ENCODE measurements around the gene CLEC5A. TPM values are rescaled to one million over a fixed set of nuclear protein-coding genes. Genes with fewer than 3 reads are reported as not detected.
"Not testable (repeated sequence)": the region's sequence is repeated elsewhere in the genome, so short reads cannot be mapped to it uniquely, and the experiment has no call there.

Gene CLEC5A
- total RNA-seq, 1 donor from 2014 or later, result 0.64 TPM

- Histone ChIP-seq H3K27me3 (no peaks in the 10 kb centered on the region), H3K4me3 (no peak overlapping the region), H3K4me1 (no peaks in the 10 kb centered on the region), H3K36me3 (no peaks in the 10 kb centered on the region), H3K9me3 (no peaks in the 10 kb centered on the region), H3K27ac (no peak overlapping the region)
- intact Hi-C loops (cut with DNase I), result no loop called here
- TF ChIP-seq, protein P1, sequence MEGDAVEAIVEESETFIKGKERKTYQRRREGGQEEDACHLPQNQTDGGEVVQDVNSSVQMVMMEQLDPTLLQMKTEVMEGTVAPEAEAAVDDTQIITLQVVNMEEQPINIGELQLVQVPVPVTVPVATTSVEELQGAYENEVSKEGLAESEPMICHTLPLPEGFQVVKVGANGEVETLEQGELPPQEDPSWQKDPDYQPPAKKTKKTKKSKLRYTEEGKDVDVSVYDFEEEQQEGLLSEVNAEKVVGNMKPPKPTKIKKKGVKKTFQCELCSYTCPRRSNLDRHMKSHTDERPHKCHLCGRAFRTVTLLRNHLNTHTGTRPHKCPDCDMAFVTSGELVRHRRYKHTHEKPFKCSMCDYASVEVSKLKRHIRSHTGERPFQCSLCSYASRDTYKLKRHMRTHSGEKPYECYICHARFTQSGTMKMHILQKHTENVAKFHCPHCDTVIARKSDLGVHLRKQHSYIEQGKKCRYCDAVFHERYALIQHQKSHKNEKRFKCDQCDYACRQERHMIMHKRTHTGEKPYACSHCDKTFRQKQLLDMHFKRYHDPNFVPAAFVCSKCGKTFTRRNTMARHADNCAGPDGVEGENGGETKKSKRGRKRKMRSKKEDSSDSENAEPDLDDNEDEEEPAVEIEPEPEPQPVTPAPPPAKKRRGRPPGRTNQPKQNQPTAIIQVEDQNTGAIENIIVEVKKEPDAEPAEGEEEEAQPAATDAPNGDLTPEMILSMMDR (IDR thresholded peaks at IDR 0.05), result no peak
- no peak for DNase-seq (ENCODE audit: low spot score in 2 of 2)
These were observed 43.4 kb upstream of the CLEC5A start for GRCh38 chr7:141990011-141990725.

- H3K4me1 ChIP-seq; H3K27me3 ChIP-seq; intact Hi-C loops (cut with DNase I); H3K4me3 ChIP-seq; H3K27ac ChIP-seq; H3K9me3 ChIP-seq; DNase-seq (ENCODE audit: low spot score in 2 of 2); H3K36me3 ChIP-seq: not testable (repeated sequence)
These were observed 41.0 kb upstream of the CLEC5A start for GRCh38 chr7:141987803-141988202.

DNA sequence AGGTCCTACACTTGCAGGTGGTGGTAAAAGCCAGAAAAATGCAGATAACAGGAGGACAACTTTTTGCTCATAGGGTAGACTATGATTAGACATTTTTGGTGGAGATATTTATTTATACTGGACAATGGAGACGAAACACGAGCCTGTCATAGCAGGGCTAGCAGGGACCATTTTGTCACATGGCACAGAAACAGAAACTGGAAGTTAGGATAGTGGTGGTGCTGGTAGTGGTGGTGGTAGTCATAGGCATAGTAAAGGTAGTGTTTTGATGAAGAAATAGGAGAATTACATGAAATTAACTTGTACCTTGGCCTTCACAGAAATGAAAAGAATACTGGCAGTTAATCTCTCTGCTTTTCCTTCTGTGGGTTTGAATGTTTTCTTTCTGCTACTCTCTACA lies 40.1 kb upstream of the CLEC5A start:
- intact Hi-C loops (cut with DNase I), result no loop called here
- Histone ChIP-seq H3K4me1 (no peaks in the 10 kb centered on the region), H3K27ac (no peak overlapping the region), H3K27me3 (no peaks in the 10 kb centered on the region), H3K4me3 (no peak overlapping the region), H3K9me3 (no peaks in the 10 kb centered on the region), H3K36me3 (no peaks in the 10 kb centered on the region)
- TF ChIP-seq, protein P1 (IDR thresholded peaks at IDR 0.05), result no peak
- DNase-seq (ENCODE audit: low spot score in 2 of 2), result no peak

DNA sequence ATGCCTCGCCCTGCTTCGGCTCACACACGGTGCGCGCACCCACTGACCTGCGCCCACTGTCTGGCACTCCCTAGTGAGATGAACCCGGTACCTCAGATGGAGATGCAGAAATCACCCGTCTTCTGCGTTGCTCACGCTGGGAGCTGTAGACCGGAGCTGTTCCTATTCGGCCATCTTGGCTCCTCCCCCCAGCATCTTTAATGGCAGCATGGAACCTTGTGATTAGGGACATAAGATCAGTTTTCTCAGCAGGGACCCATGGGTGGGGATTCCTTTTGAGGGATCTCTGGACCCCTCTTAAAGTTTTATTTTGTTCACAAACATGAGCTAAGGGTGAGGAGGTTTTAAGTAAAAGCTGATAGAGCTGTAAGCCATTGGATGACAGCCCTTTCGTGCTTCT lies 39.2 kb upstream of the CLEC5A start:
- H3K4me3 ChIP-seq; H3K4me1 ChIP-seq; H3K27ac ChIP-seq; DNase-seq (ENCODE audit: low spot score in 2 of 2); H3K27me3 ChIP-seq; H3K36me3 ChIP-seq; H3K9me3 ChIP-seq; intact Hi-C loops (cut with DNase I): not testable (repeated sequence)

DNA sequence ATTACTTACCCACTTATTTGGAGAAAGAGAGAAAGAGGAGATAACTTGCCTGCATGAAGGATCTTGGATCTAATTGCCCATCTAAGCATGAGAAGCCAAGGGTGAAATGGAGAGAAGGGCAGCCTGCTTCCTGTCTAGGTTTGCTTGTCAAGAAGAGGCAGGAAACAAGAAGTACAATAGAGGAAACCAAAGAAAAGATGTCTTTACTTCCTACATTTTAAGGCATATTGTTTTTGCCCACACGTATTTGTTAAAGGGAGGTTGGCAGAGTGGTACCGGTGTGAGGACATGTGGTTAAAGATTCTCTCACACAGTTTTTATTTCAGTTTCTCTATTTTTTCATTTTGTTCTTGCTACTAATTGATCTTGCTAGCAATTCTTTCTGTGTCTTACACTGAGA lies 32.8 kb upstream of the CLEC5A start:
- H3K9me3 ChIP-seq, result no peaks in the 10 kb centered on the region
- H3K27me3 ChIP-seq, result no peaks in the 10 kb centered on the region
- no peak for DNase-seq (ENCODE audit: low spot score in 2 of 2)
- no peak overlapping the region for H3K27ac ChIP-seq
- TF ChIP-seq, protein P1 (IDR thresholded peaks at IDR 0.05), result no peak
- intact Hi-C loops (cut with DNase I), result loop anchor here (10.0 kb wide), 1 partner anchor 115 kb away; no protein-coding TSS in a partner anchor
- H3K36me3 ChIP-seq, result no peaks in the 10 kb centered on the region
- H3K4me1 ChIP-seq, result no peaks in the 10 kb centered on the region
- no peak overlapping the region for H3K4me3 ChIP-seq

DNA sequence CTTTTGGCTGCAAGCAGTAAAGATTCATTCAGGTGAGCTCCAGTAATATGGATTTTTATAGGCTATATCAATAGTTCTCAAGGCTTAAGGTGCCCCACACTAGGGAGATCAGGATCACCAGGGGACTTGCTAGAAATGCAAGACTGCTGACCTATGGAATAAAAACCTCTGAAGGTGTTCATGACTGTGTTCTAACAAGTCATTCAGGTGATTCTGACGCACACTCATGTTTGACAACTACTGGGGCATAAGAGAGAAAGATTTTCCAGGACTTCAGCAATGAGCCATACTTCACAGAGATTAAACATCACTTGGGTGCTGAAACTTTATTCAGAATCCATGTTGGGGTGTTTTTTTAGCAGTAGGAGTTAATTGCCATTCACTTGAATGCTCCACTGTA lies 31.6 kb upstream of the CLEC5A start:
- TF ChIP-seq, protein P1 (IDR thresholded peaks at IDR 0.05), result no peak
- Histone ChIP-seq H3K27ac (no peak overlapping the region), H3K4me1 (no peaks in the 10 kb centered on the region), H3K4me3 (no peak overlapping the region), H3K9me3 (no peaks in the 10 kb centered on the region), H3K36me3 (no peaks in the 10 kb centered on the region), H3K27me3 (no peaks in the 10 kb centered on the region)
- no peak for DNase-seq (ENCODE audit: low spot score in 2 of 2)
- intact Hi-C loops (cut with DNase I), result loop anchor here (10.0 kb wide), 1 partner anchor 116 kb away; no protein-coding TSS in a partner anchor

All from ascending aorta (tissue), 2 donors.